Measurements from ENCODE around the gene GPR155.

Gene GPR155

GRCh38 chr2:174522553-174522952 lies 35.7 kb upstream of the GPR155 start:
- no peaks in the 10 kb centered on the region for H3K4me1 ChIP-seq (ENCODE audit: insufficient read depth, low read length)
- DNase-seq (no peak), ATAC-seq (ENCODE audit: insufficient read depth, low read depth) (no peak)
- H3K4me2 ChIP-seq (ENCODE audit: insufficient read depth, low read length) = no peak overlapping the region
- H3K27ac ChIP-seq (ENCODE audit: low read length) = no peak overlapping the region
- no peak overlapping the region for H3K9ac ChIP-seq (ENCODE audit: low read depth, low read length)
- H2AFZ ChIP-seq (ENCODE audit: low read depth, low read length) = no peak overlapping the region
- no peaks in the 10 kb centered on the region for H3K27me3 ChIP-seq (ENCODE audit: insufficient read depth, low read length, poor library complexity)
- H3K36me3 ChIP-seq (ENCODE audit: insufficient read depth, low read length) = no peaks in the 10 kb centered on the region
- no peaks in the 10 kb centered on the region for H3K79me2 ChIP-seq (ENCODE audit: insufficient read depth, low read length)
- TF ChIP-seq CTCF (IDR thresholded peaks at IDR 0.05; ENCODE audit: borderline replicate concordance, extremely low read depth, low read length, poor library complexity, severe bottlenecking) = peak; percentile 36
- TF ChIP-seq EZH2 (IDR thresholded peaks at IDR 0.05; ENCODE audit: borderline replicate concordance, low read depth, low read length, severe bottlenecking) = no peak
- H3K9me3 ChIP-seq (ENCODE audit: insufficient read depth, low read length, severe bottlenecking) = no peaks in the 10 kb centered on the region
- no peak overlapping the region for H3K4me3 ChIP-seq (ENCODE audit: low read depth in 1 of 2, low read length in 2 of 2)
- no peaks in the 10 kb centered on the region for H4K20me1 ChIP-seq (ENCODE audit: insufficient read depth, low read length)

- H2AFZ ChIP-seq (ENCODE audit: low read depth, low read length) = no peak overlapping the region
- H3K36me3 ChIP-seq (ENCODE audit: insufficient read depth, low read length) = no peaks in the 10 kb centered on the region
- H4K20me1 ChIP-seq (ENCODE audit: insufficient read depth, low read length) = no peaks in the 10 kb centered on the region
- peaks cover 2% of the 10 kb centered on the region for H3K9me3 ChIP-seq (ENCODE audit: insufficient read depth, low read length, severe bottlenecking)
- ATAC-seq (ENCODE audit: insufficient read depth, low read depth) (no peak), DNase-seq (no peak)
- TF ChIP-seq EZH2 (IDR thresholded peaks at IDR 0.05; ENCODE audit: borderline replicate concordance, low read depth, low read length, severe bottlenecking) (no peak), CTCF (IDR thresholded peaks at IDR 0.05; ENCODE audit: borderline replicate concordance, extremely low read depth, low read length, poor library complexity, severe bottlenecking) (no peak)
- H3K4me2 ChIP-seq (ENCODE audit: insufficient read depth, low read length) = no peak overlapping the region
- H3K4me3 ChIP-seq (ENCODE audit: low read depth in 1 of 2, low read length in 2 of 2) = no peak overlapping the region
- no peak overlapping the region for H3K9ac ChIP-seq (ENCODE audit: low read depth, low read length)
- H3K27ac ChIP-seq (ENCODE audit: low read length) = no peak overlapping the region
- H3K27me3 ChIP-seq (ENCODE audit: insufficient read depth, low read length, poor library complexity) = no peaks in the 10 kb centered on the region
- H3K4me1 ChIP-seq (ENCODE audit: insufficient read depth, low read length) = no peaks in the 10 kb centered on the region
- H3K79me2 ChIP-seq (ENCODE audit: insufficient read depth, low read length) = no peaks in the 10 kb centered on the region
Measured at GRCh38 chr2:174518395-174518794, 31.6 kb upstream of the GPR155 start.

- H3K9me3 ChIP-seq (ENCODE audit: insufficient read depth, low read length, severe bottlenecking) = peaks cover 11% of the 10 kb centered on the region
- no peak overlapping the region for H3K9ac ChIP-seq (ENCODE audit: low read depth, low read length)
- DNase-seq = no peak
- ATAC-seq (ENCODE audit: insufficient read depth, low read depth) = no peak
- H2AFZ ChIP-seq (ENCODE audit: low read depth, low read length) = peak overlapping the region; percentile 50
- H3K27me3 ChIP-seq (ENCODE audit: insufficient read depth, low read length, poor library complexity) = no peaks in the 10 kb centered on the region
- H3K4me2 ChIP-seq (ENCODE audit: insufficient read depth, low read length) = no peak overlapping the region
- H3K36me3 ChIP-seq (ENCODE audit: insufficient read depth, low read length) = no peaks in the 10 kb centered on the region
- H4K20me1 ChIP-seq (ENCODE audit: insufficient read depth, low read length) = no peaks in the 10 kb centered on the region
- H3K79me2 ChIP-seq (ENCODE audit: insufficient read depth, low read length) = no peaks in the 10 kb centered on the region
- no peak for TF ChIP-seq EZH2 (IDR thresholded peaks at IDR 0.05; ENCODE audit: borderline replicate concordance, low read depth, low read length, severe bottlenecking)
- no peak for TF ChIP-seq CTCF (IDR thresholded peaks at IDR 0.05; ENCODE audit: borderline replicate concordance, extremely low read depth, low read length, poor library complexity, severe bottlenecking)
- H3K4me3 ChIP-seq (ENCODE audit: low read depth in 1 of 2, low read length in 2 of 2) = no peak overlapping the region
- no peaks in the 10 kb centered on the region for H3K4me1 ChIP-seq (ENCODE audit: insufficient read depth, low read length)
- H3K27ac ChIP-seq (ENCODE audit: low read length) = no peak overlapping the region
Measured at GRCh38 chr2:174516501-174517378, 29.9 kb upstream of the GPR155 start.

Measured in DND-41 (cell line).